ENCODE data around the gene NKAP.
"Not testable (repeated sequence)": the region's sequence is repeated elsewhere in the genome, so short reads cannot be mapped to it uniquely, and the experiment has no call there.

NKAP gene

GRCh38 chrX:119943185-119943988, at the start of gene NKAP:
Gene NKAP, minus strand, starts transcription at chrX:119943751. Its CDS starts 146 bp downstream, at chrX:119943605.
- DNase-seq (ENCODE audit: low spot score), result peak; percentile 88

GRCh38 chrX:119991005-119991787, 47.6 kb upstream of the NKAP start:
- no peak for DNase-seq (ENCODE audit: low spot score)

GRCh38 chrX:119990556-119991004, 47.0 kb upstream of the NKAP start:
- no peak for DNase-seq (ENCODE audit: low spot score)

DNA sequence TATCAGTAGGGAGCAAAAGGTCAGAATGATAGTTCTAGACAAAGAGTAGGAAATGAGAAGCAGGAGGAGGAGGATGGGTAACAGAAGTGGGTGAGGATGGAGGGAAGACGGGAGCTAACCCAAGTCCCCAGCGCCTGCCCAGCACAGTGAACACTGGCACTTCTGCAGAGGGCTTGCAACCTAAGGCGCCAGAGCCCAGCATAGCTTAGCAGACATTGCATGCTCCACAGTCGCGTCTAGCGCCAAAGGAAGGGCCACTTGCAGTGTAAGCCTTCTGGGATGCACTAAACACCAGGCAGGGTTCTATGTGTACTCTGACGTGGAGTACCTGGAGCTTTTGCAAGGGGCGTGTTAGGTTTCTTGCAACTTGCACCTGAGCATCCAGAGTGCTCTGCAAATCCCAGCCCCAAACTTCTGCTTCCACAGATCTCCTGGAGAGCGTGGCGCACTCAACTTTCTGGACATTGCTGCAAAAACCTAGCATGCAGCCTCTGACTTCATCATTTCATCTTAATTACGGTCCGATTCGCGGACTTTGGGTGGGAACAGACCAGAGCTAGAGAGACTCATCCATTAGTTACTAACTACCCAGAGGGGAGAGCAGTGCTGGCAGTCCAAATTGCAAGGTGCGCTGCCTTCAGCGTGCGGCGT, 46.5 kb upstream of the NKAP start:
- no peak for DNase-seq (ENCODE audit: low spot score)

GRCh38 chrX:119986203-119986602, 42.7 kb upstream of the NKAP start:
- DNase-seq (ENCODE audit: low spot score), result no peak

DNA sequence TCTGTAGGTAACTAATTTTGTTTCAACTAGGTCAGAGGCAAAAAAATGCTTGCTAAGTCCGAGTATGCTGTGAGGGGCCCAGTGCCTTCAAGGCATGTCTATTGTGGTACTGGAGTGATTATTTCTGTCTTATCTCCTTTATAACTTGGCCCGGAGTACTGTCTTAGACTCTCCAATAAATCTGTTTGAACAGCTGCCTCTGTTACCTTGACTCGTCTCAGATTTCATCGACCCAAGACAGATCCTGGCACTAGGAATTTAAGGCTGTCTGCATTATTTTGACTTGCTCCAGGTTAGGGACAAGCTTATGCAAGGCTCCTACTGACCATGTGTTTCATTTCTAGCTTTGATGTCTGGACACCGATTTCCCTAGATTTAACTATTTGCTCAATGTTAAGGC, 41.1 kb upstream of the NKAP start:
- DNase-seq (ENCODE audit: low spot score), result no peak

GRCh38 chrX:119983494-119983893, 39.9 kb upstream of the NKAP start:
- DNase-seq (ENCODE audit: low spot score), result no peak

DNA sequence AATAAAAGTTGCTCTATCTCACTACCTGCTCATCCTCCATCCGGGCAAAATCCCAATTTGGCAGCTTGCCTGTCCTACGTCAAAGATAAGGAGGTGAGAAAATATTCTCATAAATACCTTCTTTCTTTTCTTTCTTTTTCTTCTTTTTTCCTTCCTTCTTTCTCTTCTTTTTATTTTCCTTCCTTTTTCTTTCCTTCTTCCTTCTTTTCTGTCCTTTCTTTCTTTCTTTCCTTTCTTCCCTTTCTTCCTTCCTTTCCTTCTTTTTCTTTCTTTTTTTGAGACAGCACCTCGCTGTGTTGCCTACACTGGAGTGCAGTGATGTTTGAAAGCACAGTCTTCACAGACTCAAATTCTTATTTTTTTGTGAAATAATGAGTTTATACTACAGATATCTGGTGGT, 38.6 kb upstream of the NKAP start:
- no peak for DNase-seq (ENCODE audit: low spot score)

DNA sequence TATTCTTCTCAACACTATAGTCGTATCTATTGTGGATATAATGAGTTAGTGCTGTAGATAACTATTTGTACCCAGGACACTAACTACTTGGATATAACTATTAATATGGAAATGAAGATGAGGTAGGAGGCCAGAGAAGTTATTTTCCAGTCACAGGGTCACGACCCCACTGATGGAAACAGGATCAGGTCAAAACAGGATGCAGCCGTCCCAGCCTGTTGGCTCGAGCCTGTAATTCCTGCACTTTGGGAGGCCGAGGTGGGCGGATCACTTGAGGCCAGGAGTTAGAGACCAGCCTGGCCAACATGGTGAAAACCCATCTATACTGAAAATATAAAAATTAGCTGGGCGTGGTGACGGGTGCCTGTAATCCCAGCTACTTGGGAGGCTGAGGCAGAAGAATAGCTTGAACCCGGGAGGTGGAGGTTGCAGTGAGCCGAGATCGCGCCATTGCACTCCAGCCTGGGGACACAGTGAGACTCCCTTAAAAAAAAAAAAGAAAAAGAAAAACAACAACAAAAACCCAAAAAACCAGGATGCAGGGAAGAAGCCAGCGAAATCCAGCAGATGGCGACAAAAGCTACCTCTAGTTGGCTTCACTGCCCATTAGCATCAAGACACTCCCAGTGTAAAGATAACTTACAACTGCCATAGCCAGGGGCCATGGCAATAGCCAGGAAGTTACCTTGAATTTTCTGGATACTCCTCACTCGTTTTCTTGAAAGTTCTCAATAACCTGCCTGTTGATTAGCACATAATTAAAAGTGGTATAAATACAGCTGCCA, 37.9 kb upstream of the NKAP start:
- DNase-seq (ENCODE audit: low spot score), result no peak

- not testable (repeated sequence) for DNase-seq (ENCODE audit: low spot score)
These were observed 33.6 kb upstream of the NKAP start for GRCh38 chrX:119977172-119977571.

- no peak for DNase-seq (ENCODE audit: low spot score)
These were observed 27.6 kb upstream of the NKAP start for GRCh38 chrX:119971184-119971583.

DNA sequence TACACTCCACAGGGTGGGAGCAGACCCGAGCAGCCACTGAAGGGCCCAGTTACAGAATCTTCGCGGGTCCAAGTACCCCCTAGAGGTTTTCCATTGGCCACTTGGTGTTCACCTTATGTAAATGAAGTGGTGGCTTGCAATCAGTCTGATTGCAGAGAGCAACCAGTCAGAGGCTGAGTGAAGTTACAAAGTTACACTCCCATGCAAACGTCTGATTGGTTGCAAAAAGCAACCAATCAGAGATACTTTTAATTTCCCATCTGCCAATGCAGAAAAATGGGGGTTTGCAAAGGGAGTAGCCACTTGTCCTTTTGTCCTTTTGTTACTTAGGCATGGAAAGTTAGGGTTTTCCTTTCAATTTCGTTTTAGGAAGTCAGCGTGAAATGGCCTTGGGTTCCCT, 27.0 kb upstream of the NKAP start:
- no peak for DNase-seq (ENCODE audit: low spot score)

- DNase-seq (ENCODE audit: low spot score), result not testable (repeated sequence)
These were observed 23.3 kb upstream of the NKAP start for GRCh38 chrX:119966837-119967236.

DNA sequence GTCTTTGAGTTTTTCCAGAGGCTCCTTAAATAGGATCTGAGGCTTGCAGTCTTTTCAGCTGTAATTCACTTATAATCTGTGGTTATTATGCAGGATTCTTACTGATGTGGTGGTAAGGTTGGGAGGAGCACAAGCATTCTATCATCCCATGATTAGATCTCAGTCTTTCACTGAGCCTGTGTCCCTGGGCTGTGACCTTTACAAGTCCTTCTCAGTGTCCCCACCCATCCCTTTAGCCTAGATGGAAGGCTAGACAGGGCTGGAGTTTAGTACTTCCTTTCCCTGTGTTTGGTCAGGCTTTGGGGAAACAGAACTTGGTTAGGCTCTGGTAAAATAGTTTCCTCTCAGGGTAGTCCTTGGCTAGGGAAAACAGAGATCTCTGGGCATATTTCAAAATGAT, 17.1 kb upstream of the NKAP start:
- no peak for DNase-seq (ENCODE audit: low spot score)

DNA sequence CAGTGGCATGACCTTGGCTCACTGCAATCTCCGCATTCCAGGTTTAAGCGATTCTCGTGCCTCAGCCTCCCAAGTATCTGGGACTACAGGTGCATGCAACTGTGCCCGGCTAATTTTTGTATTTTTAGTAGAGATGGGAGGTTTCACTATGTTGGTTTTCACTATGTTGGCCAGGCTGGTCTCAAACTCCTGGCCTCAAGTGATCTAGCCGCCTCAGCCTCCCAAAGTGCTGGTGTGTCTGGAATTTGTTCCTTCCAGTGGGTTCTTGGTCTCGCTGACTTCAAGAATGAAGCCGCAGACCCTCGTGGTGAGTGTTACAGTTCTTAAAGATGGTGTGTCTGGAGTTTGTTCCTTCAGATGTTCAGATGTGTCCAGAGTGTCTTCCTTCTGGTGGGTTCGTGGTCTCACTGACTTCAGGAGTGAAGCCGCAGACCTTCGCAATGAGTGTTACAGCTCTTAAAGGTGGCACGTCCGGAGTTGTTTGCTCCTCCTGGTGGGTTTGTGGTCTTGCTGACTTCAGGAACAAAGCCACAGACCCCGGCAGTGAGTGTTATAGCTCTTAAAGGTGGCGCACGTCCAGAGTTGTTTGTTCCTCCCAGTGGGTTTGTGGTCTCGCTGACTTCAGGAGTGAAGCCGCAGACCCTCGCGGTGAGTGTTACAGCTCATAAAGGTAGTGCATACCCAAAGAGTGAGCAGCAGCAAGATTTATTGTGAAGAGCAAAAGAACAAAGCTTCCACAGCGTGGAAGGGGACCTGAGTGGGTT, 12.4 kb upstream of the NKAP start:
- not testable (repeated sequence) for DNase-seq (ENCODE audit: low spot score)

GRCh38 chrX:119954374-119954773, 10.8 kb upstream of the NKAP start:
- no peak for DNase-seq (ENCODE audit: low spot score)

DNA sequence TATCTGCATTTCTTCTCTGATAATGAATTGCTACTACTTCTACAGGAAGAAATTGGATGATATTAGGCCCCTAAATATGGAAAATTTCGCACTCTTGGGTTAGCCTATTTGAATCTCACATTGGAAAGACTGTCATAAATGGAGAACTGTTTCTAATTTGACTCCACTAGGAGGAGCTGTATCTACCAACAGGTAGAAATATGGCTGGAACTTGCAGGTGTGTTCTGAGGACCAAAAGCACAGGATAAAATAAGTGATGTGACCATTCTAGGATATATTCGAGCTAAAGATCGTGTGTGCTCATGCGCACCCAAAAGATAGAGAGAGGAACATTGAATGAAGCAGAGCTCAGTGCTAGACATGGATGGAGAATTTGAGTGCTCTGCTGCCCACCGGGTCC, 4.8 kb upstream of the NKAP start:
- DNase-seq (ENCODE audit: low spot score), result no peak

- DNase-seq (ENCODE audit: low spot score), result no peak
These were observed 1.9 kb upstream of the NKAP start for GRCh38 chrX:119945481-119945880.

- peak; percentile 0 for DNase-seq (ENCODE audit: low spot score)
These were observed 743 bp downstream of the NKAP start for GRCh38 chrX:119942831-119943184.

- DNase-seq (ENCODE audit: low spot score), result no peak
These were observed 1.3 kb downstream of the NKAP start for GRCh38 chrX:119942173-119942819.

DNA sequence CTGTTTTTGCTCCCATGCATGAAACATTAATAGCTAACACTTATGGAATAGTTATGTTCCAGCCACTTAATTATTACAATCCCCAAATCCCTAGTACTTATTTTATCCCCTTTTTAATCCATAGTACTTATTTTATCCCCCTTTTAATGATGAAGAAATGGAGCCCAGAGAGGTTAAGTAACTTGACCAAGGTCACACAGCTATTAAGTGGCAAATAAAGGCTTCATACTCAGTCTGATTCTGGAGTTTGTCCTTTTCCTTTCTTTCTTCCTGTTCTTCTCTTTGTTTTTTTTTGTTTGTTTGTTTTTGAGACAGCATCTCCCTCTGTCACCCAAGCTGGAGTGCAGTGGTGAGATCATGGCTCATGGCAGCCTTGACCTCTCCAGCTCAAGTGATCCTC, 2.2 kb downstream of the NKAP start:
- no peak for DNase-seq (ENCODE audit: low spot score)
